Upper lobe of right lung (tissue), 1 donor: Measurements from ENCODE around the gene FOXO1. TPM values are rescaled to one million over a fixed set of nuclear protein-coding genes. Genes with fewer than 3 reads are reported as not detected.

Experiments
- ATAC-seq: fragments of 200-7000 bp; cut with Tn5 transposase; one replicate; pipeline ENCODE4 v1.9.1; 2020; ENCODE audit warnings: mild to moderate bottlenecking, moderate library complexity
- DNase-seq: peaks from one replicate; pipeline ENCODE4 v3.0.0-alpha.2; 2020
- H3K27ac ChIP-seq: fragments of 200-600 bp; one replicate; pipeline ENCODE4 v1.8.0; 2022
- H3K27me3 ChIP-seq: fragments of 200-600 bp; one replicate; pipeline ENCODE4 v1.8.0; 2022; ENCODE audit warnings: mild to moderate bottlenecking
- H3K36me3 ChIP-seq: fragments of 200-600 bp; one replicate; pipeline ENCODE4 v1.8.0; 2022
- H3K4me1 ChIP-seq: fragments of 200-600 bp; one replicate; pipeline ENCODE4 v1.8.0; 2022
- H3K4me3 ChIP-seq: fragments of 200-600 bp; one replicate; pipeline ENCODE4 v1.8.0; 2022; ENCODE audit warnings: mild to moderate bottlenecking
- H3K9me3 ChIP-seq: fragments of 200-600 bp; one replicate; pipeline ENCODE4 v1.8.0; 2022
- CTCF ChIP-seq: fragments of 200-600 bp; IDR thresholded peaks from one replicate; pipeline ENCODE4 v1.8.0; 2022; ENCODE audit warnings: antibody characterized with exemption
- intact Hi-C: fragments of 100-400 bp; cut with DNase I; formaldehyde crosslinking; loops from one replicate; pipeline ENCODE4 v1.11.0; 2022
- total RNA-seq: library from RNA; stranded (reverse); fragmentation: NEBNext Ultra II Directional; extraction: Animal tissue kit (Norgen Biotek cat#: 25700); gene quantifications from one replicate; pipeline ENCODE4 v1.2.1, GENCODE V29; 2021
- donor health status: DM: no; HTN: yes; CAD: no; lungs with severe emphysema.

Gene FOXO1
- total RNA-seq, 1 donor from 2014 or later = 29.4 TPM

- H3K27ac ChIP-seq = no peak overlapping the region
- ATAC-seq (no peak), DNase-seq (no peak)
Measured at GRCh38 chr13:40565282-40566148, 100.9 kb downstream of the FOXO1 start.

GRCh38 chr13:40564342-40565001 is 102.0 kb downstream of the FOXO1 start:
- Histone ChIP-seq H3K9me3 (no peaks in the 10 kb centered on the region), H3K27ac (peak overlapping the region; percentile 18), H3K27me3 (no peaks in the 10 kb centered on the region), H3K4me1 (peaks cover 54% of the 10 kb centered on the region), H3K4me3 (no peak overlapping the region), H3K36me3 (peaks cover 7% of the 10 kb centered on the region)
- TF ChIP-seq CTCF = no peak
- ATAC-seq (peak; percentile 33), DNase-seq (no peak)
- intact Hi-C loops = no loop called here

More at GRCh38 chr13:40565282-40566148, 100.9 kb downstream of the FOXO1 start:
- H3K4me3 ChIP-seq = no peak overlapping the region
- no peak for TF ChIP-seq CTCF
- intact Hi-C loops = no loop called here
- H3K27me3 ChIP-seq = no peaks in the 10 kb centered on the region
- H3K4me1 ChIP-seq = peaks cover 57% of the 10 kb centered on the region
- no peaks in the 10 kb centered on the region for H3K9me3 ChIP-seq
- H3K36me3 ChIP-seq = no peaks in the 10 kb centered on the region

DNA sequence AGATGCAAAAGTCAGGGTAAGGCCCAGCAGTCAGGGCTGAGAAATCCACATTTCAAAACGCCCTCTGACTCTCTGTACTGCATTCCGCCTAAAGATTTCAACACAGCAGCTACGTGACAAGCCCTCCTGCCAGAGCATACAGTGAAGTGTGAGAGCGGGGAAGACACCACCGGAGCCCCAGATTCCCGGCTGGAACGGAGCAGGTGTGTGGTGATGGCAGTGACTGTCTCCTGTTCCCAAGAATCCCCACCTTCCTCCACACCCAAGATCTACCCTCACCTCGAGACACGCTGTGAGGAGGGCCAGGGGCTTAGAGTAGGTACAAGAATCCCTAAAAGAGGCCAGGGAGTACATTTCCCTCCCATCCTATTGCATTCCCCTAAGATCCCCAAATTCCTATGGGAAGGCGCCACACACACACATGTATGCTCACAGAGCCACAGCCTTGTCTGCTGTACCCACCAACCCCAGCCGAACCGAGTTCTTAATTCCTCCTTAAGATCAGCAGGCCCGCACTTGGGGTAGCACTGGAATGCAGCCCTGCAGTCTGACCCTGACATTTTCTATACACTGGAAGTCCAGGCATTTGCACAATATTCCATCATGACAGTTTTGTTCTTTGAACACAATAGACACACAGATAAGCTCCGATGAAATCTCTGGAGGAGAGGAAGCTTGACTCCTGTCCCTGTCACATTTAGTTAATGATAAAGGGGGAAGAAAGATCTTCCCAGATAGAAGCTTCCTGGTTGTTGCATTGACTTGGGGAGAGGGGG is 102.9 kb downstream of the FOXO1 start:
- H3K27me3 ChIP-seq = no peaks in the 10 kb centered on the region
- H3K4me3 ChIP-seq = no peak overlapping the region
- TF ChIP-seq CTCF = no peak
- ATAC-seq (peak; percentile 58), DNase-seq (no peak)
- peaks cover 45% of the 10 kb centered on the region for H3K4me1 ChIP-seq
- peak overlapping the region; percentile 18 for H3K27ac ChIP-seq
- intact Hi-C loops = no loop called here
- H3K9me3 ChIP-seq = no peaks in the 10 kb centered on the region
- peaks cover 7% of the 10 kb centered on the region for H3K36me3 ChIP-seq

GRCh38 chr13:40562975-40563349 is 103.5 kb downstream of the FOXO1 start:
- TF ChIP-seq CTCF = no peak
- no peak for DNase-seq

GRCh38 chr13:40559915-40560314 is 106.5 kb downstream of the FOXO1 start:
- Histone ChIP-seq H3K27me3 (no peaks in the 10 kb centered on the region), H3K9me3 (no peaks in the 10 kb centered on the region), H3K4me3 (no peak overlapping the region), H3K27ac (no peak overlapping the region), H3K4me1 (peaks cover 39% of the 10 kb centered on the region), H3K36me3 (peaks cover 17% of the 10 kb centered on the region)
- TF ChIP-seq CTCF = no peak
- intact Hi-C loops = no loop called here
- DNase-seq = no peak
- no peak for ATAC-seq

More at GRCh38 chr13:40562975-40563349, 103.5 kb downstream of the FOXO1 start:
- Histone ChIP-seq H3K9me3 (no peaks in the 10 kb centered on the region), H3K27me3 (no peaks in the 10 kb centered on the region), H3K27ac (no peak overlapping the region), H3K36me3 (peaks cover 7% of the 10 kb centered on the region), H3K4me1 (peaks cover 39% of the 10 kb centered on the region), H3K4me3 (no peak overlapping the region)
- intact Hi-C loops = no loop called here
- ATAC-seq = peak; percentile 15
